Kasumi-1 (cell line): ENCODE measurements around the gene DHRS7C.

ENCODE experiments used
- DNase-seq, 2 experiments: peaks; one replicate each; lab custom pipeline; 2025; lab: John Stamatoyannopoulos, UW

Gene DHRS7C

DNA sequence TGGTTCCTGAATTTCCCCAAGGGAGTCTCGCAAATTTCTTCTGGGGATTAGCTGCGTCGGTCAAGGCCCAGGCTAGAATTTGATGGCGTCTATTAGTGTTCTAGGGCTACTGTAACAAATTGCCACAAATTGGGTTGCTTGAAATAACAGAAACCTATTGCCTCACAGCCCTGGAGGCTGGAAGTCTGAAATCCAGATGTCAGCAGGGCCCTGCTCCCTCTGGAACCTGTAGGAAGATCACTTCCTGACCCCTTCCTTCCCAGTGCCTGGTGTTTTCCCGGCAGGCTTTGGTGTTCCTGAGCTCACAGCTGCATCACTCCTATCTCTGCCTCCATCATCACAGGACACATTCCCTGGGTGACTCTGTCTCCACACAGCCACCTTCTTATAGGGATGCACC is 24.4 kb downstream of the DHRS7C start:
- no peak for DNase-seq

DNA sequence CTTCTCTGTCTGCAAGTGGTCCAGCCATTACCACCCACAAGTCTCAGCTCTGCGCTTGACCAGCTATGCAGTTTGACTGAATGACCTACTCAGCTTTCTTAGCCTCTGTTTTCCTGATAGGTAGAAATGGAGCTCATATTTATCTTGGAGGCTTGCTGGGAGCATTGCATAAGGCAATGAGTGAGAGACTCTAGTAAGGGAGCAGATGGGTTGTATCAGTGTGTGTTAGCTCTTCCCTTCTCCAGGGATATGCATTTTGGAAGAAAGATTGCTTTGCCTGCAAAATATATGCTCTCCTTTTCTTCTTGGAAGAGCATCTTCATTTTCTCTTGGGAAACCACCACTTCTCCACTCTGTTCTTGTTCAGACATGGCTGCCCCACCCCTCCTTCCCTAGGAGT is 26.1 kb downstream of the DHRS7C start:
- DNase-seq = no peak

DNA sequence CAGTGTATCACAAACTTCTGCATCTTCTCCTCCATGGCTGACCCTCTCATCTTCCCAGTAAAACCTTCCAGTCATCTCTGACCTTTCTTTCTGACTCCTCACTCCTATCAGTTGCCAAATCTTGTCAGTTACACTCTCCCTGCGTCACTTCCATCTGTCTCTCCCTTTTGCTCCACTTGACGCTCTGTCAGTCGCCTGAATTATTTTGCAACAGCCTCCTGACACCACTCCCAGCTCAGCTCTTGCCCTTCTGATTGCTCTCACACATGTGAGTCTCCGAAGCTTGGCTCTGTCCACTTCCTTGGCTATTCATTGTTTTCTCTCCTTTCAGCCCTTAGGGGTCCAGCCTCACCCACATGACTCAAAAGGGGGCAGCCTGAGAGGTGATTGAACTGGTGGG is 27.7 kb downstream of the DHRS7C start:
- no peak for DNase-seq

DNA sequence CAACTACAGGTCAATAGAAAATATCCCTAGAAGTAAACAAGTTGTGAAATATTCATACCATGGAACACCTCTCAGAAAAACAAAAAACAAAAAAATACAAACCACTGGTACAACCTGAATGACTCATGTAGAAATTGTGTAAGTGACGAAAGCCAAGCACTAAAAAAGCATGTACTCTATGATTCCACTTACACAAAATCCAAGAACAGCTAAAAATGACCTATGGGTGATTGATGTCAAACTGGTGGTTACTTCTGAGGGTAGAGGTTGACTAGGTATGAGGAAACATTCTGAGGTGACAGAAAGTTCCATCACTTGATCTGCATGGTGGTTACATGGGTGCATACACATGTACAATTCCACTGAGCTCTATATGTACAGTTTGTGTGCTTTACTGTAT is 31.1 kb downstream of the DHRS7C start:
- no peak for DNase-seq

- DNase-seq = no peak
Observed at GRCh38 chr17:9755083-9755482, 36.3 kb downstream of the DHRS7C start.

DNA sequence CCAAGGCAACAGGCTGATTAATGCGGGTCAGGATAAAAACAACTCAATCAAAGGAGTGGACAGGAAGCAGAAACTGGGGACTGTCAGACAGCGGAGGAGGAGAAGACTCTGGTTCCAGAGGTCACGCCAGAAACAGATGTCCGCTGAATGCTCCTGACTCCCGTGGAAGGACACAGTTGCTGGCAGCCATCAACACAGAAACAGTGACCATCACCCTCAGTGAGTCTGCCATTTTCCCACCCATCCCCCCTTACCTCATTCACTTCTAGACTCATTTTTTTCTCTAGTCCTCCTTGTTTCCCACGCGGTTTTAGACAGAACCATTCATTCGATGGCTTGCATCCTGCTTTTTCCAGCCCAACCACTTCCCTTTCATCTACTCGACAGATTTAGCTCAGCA is 40.9 kb downstream of the DHRS7C start:
- no peak for DNase-seq

DNA sequence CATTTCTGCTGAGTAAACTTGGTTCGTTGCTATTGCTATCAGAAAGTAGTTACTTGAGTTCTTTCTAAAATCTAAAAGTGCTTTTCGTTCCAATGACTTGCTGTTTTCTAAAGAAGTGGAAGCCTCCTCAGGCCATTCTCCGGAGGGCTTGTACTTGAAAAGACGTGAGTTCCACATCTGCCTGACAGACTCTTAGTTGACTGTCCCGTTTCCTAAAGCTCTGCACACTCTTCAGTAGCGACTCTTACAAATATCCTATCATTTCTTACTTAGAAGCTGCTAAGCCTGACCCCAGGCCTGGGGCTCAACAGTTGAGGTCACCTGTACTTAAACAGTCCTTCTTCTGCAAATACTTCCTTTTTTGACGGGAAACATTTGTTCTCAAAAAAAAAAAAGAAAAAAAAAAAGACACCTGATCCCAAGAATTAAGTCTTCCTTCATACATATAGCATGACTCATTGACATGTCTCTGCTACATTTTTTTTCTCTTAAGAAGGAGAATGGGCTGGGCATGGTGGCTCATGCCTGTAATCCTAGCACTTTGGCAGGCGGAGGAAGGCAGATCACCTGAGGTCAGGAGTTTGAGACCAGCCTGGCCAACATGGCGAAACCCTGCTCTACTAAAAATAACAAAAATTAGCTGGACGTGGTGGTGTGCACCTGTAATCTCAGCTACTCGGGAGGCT is 61.5 kb downstream of the DHRS7C start:
- DNase-seq = no peak

- peak; percentile 6 to 34 for DNase-seq
Observed at GRCh38 chr17:9729034-9729650, 62.2 kb downstream of the DHRS7C start.

DNA sequence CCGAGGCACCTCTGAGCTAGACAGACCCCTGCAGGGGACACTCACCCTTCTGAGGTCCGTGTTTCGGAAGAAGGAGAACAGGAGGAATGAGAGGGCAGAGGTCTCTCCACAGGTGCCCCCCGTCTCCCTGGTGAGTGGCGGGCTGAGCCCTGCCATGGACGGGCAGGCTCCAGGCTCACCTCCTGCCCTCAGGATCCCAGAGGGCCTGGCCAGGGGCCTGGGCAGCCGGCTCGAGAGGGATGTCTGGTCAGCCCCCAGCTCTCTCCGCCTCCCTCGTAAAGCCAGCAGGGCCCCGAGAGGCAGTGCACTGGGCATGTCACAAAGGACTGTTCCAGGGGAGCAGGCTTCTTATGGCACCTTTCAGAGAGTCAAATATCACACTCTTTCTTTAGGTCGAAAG is 62.8 kb downstream of the DHRS7C start:
- DNase-seq = no peak

DNA sequence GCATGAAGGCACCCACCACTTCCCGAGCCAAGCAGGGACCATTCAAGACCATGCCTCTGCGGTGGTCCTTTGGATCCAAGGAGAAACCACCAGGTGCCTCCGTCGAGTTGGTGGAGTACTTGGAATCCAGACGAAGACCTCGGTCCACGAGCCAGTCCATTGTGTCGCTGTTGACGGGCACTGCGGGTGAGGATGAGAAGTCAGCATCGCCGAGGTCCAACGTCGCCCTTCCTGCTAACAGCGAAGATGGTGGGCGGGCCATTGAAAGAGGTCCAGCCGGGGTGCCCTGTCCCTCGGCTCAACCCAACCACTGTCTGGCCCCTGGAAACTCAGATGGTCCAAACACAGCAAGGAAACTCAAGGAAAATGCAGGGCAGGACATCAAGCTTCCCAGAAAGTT is 63.4 kb downstream of the DHRS7C start:
- no peak for DNase-seq

- no peak for DNase-seq
Observed at GRCh38 chr17:9726291-9726690, 65.1 kb downstream of the DHRS7C start.

GRCh38 chr17:9725575-9725974 is 65.8 kb downstream of the DHRS7C start:
- no peak for DNase-seq
